LNCAP (cell line): ENCODE results near the gene TREX2.

Experiments used
- TF ChIP-seq, protein P1 (sequence below): fragments of 450-650 bp; IDR thresholded peaks from 2 replicates; pipeline ENCODE4 v1.5.1; 2017; ENCODE audit warnings: mild to moderate bottlenecking

TREX2 gene

DNA sequence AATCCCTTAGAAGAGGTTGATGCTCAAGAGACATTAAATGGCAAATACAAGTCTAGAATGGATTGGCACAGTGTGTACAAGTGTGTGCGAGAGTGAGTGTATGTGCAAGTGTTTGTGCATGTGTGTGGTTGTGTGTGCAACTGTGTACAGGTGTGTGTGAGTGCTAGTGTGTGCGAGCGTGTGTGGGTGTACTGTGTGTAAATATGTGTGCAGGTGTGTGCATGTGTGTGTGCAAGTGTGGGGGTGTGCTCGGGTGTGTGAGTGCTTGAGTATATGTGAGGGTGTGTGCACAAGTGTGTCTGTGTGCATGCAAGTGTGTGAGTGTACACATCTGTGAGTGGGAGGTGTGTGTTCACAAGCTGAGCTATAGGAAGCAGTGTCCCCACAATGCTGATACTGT is 5.9 kb downstream of the TREX2 start:
- TF ChIP-seq, protein P1, sequence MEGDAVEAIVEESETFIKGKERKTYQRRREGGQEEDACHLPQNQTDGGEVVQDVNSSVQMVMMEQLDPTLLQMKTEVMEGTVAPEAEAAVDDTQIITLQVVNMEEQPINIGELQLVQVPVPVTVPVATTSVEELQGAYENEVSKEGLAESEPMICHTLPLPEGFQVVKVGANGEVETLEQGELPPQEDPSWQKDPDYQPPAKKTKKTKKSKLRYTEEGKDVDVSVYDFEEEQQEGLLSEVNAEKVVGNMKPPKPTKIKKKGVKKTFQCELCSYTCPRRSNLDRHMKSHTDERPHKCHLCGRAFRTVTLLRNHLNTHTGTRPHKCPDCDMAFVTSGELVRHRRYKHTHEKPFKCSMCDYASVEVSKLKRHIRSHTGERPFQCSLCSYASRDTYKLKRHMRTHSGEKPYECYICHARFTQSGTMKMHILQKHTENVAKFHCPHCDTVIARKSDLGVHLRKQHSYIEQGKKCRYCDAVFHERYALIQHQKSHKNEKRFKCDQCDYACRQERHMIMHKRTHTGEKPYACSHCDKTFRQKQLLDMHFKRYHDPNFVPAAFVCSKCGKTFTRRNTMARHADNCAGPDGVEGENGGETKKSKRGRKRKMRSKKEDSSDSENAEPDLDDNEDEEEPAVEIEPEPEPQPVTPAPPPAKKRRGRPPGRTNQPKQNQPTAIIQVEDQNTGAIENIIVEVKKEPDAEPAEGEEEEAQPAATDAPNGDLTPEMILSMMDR = no peak

DNA sequence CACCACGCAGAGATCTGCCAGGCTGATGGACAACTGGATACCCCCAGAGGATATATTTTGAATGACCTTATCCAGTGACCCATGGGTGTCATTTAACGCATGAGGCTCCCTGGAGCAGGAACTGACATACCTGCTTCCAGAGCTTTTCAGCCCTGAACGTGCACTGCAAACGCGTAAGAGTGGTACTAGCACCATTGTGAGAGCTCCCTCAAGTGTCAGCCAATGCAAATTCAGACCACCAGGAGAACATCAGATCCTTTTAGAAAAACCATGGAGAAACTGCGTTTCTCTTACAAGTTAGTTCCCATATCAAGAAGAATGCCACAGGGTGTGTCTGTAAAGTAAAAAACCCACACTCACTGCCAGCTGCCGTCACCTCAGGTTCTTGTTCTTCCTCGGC is 7.3 kb downstream of the TREX2 start:
- TF ChIP-seq, protein P1 = no peak; the same call in 1 of the 2 replicates

DNA sequence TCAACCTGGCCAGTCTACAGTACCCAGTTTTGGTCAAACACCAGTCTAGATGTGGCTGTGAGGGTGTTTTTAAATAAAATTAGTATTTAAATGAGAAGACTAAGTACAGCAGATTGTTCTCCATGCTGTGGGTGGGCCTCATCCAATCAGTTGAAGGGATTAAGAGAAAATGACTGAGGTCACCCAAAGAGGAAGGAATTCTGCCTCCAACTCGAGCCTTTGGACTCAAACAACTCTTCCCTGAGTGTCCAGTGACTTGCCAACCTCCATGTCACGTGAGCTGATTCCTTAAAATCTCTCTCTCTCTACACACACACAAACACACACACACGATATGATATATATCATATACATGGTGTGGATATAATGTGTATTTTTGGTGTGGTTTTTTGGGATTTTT is 10.0 kb downstream of the TREX2 start:
- TF ChIP-seq, protein P1 = no peak

DNA sequence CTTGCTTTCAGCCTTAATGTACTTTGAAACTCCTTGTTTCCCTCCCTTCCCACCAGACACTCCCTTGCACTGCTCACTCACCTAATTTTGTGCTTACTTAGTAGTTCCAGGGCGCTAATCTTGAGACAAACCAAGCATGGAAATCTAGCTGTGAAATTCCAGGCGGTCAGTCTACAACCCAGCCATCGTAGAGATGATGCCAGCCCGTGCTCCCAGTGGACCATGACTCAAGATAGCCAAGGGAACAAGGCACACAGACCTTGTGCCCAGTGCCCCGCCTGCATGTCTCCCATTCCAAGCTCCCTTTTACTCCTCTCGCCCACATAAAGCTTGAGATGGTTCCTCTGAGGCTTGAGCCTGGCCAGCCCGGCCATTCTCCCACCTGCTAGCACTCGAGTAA is 11.1 kb downstream of the TREX2 start:
- TF ChIP-seq, protein P1 = no peak

DNA sequence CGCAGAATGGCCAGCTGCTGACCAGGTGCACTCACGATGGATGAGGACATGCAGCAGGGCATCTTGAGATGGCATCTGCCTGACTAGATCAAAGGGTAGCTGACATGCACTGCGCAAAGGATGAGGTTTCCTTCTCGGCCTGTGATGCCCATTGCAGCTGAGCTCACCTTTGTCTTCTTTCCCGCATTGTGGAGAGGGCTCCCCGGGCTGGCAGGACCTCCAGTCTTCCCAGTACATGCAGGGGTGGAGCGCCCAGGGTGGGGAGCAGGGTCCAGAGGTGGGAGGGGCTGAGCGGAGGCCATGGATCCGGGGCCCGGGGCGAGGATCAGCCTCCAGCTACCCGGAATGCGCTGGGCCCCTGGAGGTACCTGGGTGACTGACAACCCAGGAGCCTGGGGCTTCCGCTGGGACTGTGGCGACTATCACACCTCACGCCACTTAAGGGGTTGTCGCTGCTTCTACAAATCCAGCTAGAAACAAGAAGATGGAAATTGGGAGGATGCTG is 12.0 kb downstream of the TREX2 start:
- TF ChIP-seq, protein P1 = no peak

DNA sequence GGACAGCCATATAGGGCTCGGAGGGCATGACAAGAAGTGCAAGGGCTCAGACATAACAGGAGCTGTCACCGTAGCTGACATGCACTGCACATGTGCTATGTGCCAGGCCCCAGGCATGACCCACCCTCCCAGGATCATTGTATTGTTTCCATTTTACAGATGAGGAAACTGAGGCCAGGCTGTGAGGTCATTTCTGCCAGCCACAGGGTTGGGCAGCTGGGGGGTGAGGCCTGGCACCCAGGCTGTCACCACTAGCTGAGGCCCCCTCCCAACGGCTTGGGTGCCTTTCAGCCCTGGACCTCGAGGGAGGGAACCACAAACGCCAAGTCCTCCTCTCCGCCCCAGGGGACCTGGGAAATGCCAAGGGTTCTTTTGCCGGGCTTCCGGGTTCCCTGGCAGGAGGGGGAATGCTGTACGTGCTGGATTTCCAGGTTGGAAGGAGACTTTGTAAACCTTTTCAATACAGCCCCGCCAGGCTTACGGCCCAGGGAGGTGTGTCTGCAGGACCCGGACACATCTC is 12.6 kb downstream of the TREX2 start:
- TF ChIP-seq, protein P1 = no peak

DNA sequence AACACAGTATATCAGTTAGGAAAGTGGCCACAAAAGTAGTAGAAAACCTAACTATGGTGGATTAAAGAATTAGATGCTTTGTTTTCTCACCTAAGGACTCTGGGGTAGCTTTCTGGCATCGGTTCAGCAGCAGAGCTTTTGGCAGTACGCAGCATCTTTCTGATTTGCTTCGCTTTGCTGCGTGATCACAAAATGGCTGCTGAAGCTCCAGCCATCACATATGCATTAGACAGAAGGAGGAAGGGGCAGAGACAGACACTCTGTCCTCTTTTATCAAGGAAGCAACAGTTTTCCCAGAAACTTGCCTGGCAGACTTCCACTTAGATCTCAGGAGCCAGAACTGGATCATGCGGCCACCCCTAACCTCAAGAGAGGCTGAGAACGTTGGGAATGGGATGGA is 15.1 kb downstream of the TREX2 start:
- TF ChIP-seq, protein P1 = no peak

DNA sequence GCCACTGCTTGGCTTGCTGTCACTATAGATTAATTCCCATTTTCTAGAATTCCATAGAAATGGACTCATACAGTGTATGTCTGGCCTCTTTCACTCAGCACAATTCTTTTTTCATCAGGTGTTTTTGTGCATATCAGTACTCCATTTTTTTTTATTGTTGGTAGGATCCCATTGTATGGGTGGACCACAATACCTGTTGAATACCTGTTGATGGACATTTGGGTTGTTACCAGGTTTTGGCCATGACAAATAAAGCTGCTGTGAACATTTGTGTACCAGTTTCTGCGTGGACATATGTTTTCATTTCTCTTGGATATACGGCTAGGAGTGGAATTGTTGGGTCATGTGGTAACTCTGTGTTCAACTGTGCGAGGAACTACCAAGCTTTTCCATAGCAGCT is 19.7 kb downstream of the TREX2 start:
- TF ChIP-seq, protein P1 = no peak
